Breast epithelium (tissue), 3 donors: Measurements from ENCODE around the gene FHOD3.

Experiments
- POLR2A ChIP-seq: fragments of 450-650 bp; IDR thresholded peaks from one replicate; pipeline ENCODE4 v1.6.1; 2016; ENCODE audit warnings: antibody characterized with exemption, mild to moderate bottlenecking, moderate library complexity
- POLR2AphosphoS5 ChIP-seq, 3 donors: sonication (generic); formaldehyde crosslinking; IDR thresholded peaks; one replicate each; pipeline ENCODE4 v1.6.1; 2017; ENCODE audit warnings: antibody characterized with exemption in 3 of 3
- TF ChIP-seq, protein P1 (sequence below), 3 donors: fragments of 450-650 bp; IDR thresholded peaks; one replicate each; pipeline ENCODE4 v1.5.1; 2016 to 2017; ENCODE audit warnings: antibody characterized with exemption in 3 of 3, mild to moderate bottlenecking in 3 of 3, moderate library complexity in 3 of 3

DNA sequence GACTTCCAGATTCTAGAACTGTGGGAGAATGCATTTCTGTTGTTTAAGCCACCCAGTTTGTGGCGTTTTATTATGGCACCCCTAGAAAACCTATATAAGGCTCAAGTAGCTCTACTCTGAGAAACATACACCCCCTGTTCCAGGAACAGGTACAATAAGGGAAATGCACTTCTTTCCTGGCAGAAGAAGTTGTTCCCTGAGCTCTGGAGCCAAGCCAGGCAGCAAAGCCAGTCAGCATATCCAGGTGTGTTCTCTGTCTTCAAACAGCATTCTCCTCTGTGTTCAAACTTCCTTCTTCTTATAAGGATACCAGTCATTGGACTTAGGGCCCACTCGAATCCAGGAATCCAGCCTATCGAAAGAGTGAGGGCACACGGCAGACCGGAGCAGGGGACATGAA, 434.8 kb downstream of the FHOD3 start:
- TF ChIP-seq, protein P1, sequence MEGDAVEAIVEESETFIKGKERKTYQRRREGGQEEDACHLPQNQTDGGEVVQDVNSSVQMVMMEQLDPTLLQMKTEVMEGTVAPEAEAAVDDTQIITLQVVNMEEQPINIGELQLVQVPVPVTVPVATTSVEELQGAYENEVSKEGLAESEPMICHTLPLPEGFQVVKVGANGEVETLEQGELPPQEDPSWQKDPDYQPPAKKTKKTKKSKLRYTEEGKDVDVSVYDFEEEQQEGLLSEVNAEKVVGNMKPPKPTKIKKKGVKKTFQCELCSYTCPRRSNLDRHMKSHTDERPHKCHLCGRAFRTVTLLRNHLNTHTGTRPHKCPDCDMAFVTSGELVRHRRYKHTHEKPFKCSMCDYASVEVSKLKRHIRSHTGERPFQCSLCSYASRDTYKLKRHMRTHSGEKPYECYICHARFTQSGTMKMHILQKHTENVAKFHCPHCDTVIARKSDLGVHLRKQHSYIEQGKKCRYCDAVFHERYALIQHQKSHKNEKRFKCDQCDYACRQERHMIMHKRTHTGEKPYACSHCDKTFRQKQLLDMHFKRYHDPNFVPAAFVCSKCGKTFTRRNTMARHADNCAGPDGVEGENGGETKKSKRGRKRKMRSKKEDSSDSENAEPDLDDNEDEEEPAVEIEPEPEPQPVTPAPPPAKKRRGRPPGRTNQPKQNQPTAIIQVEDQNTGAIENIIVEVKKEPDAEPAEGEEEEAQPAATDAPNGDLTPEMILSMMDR (IDR thresholded peaks at IDR 0.05) = no peak
- TF ChIP-seq POLR2A (no peak), POLR2AphosphoS5 (IDR thresholded peaks at IDR 0.05) (no peak)
